Bronchial epithelial cell (primary cell): Measurements from ENCODE around the gene SF3B5. TPM values are rescaled to one million over a fixed set of nuclear protein-coding genes. Genes with fewer than 3 reads are reported as not detected.

Experiments
- DNase-seq: peaks from one replicate; pipeline ENCODE4 v3.0.0-alpha.2; 2010; ENCODE audit warnings: low read depth
- FAIRE-seq: peaks from 2 replicates; lab custom pipeline; 2011; peaks lifted over from hg19 to GRCh38; lab: Jason Lieb, UNC
- H3K27me3 ChIP-seq: 2 replicates; pipeline ENCODE4 v1.5.1; 2011; ENCODE audit warnings: low read length; ENCODE audit not compliant: control insufficient read depth, insufficient read depth
- H3K36me3 ChIP-seq: 2 replicates; pipeline ENCODE4 v1.5.1; 2011; ENCODE audit warnings: low read length; ENCODE audit not compliant: control insufficient read depth, insufficient read depth
- H3K4me3 ChIP-seq: 2 replicates; pipeline ENCODE4 v1.5.1; 2011; ENCODE audit warnings: mild to moderate bottlenecking, low read depth, low read length, control low read depth
- total RNA-seq: library from RNA; depleted of rRNA; stranded (reverse); fragments of >200 nt; gene quantifications from 2 replicates; pipeline ENCODE4 v1.2.1, GENCODE V29; 2014
- TF ChIP-seq, protein P1 (sequence below): IDR thresholded peaks from 2 replicates; pipeline ENCODE4 v1.5.1; 2011; ENCODE audit warnings: mild to moderate bottlenecking, moderate library complexity, low read length, control low read depth, inconsistent platforms; ENCODE audit not compliant: insufficient read depth, severe bottlenecking

Gene SF3B5
- total RNA-seq: 113 and 132 TPM in 2 replicates

DNA sequence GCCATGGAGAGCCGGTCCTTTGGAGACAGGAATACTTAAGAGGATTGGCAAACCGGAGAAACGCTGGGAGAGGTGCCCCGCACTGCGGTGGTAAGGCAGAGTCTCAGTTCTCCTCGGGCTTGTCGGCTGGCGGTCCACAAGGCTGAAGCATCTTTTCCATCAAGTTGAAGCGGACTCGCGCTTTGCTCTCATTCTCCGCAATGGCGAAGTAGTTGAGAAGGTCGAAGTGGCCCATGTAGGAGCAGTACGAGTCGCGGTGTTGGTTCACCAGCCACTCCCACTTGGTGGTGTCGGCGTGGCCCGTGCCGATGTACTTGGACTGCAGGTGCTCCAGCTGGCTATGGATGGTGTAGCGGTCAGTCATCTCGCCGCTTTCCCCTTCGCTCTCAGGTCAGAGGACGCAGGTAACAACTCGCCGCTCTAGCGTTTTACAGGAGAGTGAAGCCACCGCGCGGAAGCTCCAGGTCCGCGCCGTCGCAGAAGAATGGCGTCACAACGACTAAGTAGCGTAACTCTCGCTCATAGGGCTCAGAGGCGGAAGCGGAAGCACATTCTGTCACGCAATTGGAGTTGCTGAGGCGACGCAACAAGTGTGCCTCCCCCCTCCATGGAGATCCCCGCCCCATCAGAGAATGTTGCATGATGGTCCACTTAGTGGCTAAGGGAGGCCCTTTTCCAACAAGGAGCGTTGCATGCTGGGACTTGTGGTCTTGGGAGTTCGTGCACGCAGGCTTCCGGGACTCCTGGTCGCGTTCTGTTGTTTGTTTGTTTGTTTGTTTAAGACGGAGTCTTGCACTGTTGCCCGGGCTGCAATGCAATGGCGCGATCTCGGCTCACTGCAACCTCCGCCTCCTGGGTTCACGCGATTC, at the start of gene SF3B5:
Gene SF3B5, minus strand, starts transcription at position 440 of the 869 bp plus-strand sequence. Its CDS starts 76 bp downstream, at position 364.
- Histone ChIP-seq H3K4me3 (peak within 1 kb of the TSS; percentile 85), H3K36me3 (no peaks in the 10 kb centered on the region), H3K27me3 (no peaks in the 10 kb centered on the region)
- FAIRE-seq: peak; percentile 96
- TF ChIP-seq, protein P1, sequence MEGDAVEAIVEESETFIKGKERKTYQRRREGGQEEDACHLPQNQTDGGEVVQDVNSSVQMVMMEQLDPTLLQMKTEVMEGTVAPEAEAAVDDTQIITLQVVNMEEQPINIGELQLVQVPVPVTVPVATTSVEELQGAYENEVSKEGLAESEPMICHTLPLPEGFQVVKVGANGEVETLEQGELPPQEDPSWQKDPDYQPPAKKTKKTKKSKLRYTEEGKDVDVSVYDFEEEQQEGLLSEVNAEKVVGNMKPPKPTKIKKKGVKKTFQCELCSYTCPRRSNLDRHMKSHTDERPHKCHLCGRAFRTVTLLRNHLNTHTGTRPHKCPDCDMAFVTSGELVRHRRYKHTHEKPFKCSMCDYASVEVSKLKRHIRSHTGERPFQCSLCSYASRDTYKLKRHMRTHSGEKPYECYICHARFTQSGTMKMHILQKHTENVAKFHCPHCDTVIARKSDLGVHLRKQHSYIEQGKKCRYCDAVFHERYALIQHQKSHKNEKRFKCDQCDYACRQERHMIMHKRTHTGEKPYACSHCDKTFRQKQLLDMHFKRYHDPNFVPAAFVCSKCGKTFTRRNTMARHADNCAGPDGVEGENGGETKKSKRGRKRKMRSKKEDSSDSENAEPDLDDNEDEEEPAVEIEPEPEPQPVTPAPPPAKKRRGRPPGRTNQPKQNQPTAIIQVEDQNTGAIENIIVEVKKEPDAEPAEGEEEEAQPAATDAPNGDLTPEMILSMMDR: no peak
- DNase-seq: peak; percentile 100

DNA sequence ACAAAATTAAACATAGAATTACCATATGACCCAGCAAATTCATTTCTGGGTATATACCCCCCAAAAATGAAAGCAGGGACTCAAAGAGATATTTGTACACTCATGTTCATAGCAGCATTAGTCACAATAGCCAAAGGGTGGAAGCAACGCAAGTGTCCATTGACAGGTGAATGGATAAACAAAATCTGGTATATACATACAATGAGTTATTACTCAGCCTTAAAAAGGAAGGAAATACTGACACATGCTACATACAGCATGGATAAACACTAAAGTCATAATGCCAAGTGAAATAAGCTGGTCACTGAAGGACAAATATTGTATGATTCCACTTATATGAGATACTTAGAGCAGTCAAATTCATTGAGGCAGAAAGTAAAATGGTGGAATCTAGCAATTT, 49.6 kb upstream of the SF3B5 start:
- Histone ChIP-seq H3K4me3 (no peak overlapping the region), H3K36me3 (no peaks in the 10 kb centered on the region), H3K27me3 (peaks cover 2% of the 10 kb centered on the region)
- TF ChIP-seq, protein P1: no peak
- FAIRE-seq: no peak
- DNase-seq: peak; percentile 79

DNA sequence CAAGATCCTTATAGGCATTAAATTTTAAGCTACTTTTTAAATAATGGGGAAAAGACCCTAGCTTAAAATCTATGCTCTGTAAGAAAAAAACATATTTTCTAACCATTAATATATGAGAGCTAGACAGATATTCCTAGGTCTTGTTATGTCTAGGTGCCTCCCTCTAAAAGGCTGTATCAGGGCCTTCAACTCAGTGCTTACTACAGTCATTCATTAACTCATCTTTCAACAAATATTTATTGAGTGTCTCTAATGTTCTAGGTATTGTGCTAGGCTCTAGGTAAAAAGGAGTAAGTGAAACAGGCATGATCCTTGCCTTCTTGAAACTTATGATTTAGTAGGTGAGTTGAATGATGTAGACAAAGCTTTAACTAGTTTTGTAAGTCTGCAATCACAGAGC, 48.5 kb upstream of the SF3B5 start:
- FAIRE-seq: no peak
- TF ChIP-seq, protein P1: no peak
- Histone ChIP-seq H3K36me3 (no peaks in the 10 kb centered on the region), H3K27me3 (no peaks in the 10 kb centered on the region), H3K4me3 (no peak overlapping the region)
- no peak for DNase-seq

DNA sequence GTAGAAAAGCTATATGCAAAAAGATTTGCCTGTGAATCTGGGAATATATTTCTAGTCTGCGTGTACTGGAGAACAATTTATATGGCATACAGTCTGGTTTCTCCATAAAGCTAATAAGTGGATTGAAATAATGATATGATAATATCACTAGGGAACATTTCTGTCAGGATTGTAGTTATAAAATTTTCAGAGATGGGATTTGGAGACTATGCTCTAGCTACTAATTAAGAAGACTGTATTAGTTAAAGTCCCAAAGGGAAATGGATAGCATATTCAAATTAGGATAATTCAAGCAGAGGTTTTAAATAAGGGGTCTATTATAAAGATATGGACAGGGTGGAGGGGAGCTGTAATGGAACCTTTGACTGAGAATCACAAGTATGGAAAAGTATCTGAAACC, 47.7 kb upstream of the SF3B5 start:
- no peak for DNase-seq
- FAIRE-seq: no peak
- Histone ChIP-seq H3K4me3 (no peak overlapping the region), H3K36me3 (no peaks in the 10 kb centered on the region), H3K27me3 (no peaks in the 10 kb centered on the region)
- TF ChIP-seq, protein P1: no peak

DNA sequence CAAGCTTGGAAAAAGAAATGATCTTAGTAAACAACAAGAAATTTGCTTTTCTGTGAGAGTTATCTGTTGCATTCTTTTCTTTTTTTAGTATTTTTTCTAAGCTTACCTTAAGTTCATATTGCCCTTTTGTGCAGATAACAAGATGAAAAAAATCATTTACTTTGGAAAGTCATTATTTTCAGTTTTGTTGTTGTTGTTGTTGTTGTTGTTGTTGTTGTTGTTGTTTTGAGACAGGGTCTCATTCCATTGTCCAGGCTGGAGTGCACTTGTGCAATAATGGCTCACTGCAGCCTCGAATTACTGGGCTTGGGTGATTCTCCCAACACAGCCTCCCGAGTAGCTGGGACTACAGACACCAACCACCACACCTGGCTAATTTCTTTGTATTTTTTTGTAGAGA, 46.1 kb upstream of the SF3B5 start:
- TF ChIP-seq, protein P1: no peak
- no peak overlapping the region for H3K4me3 ChIP-seq
- H3K27me3 ChIP-seq: no peaks in the 10 kb centered on the region
- H3K36me3 ChIP-seq: no peaks in the 10 kb centered on the region
- FAIRE-seq: no peak
- DNase-seq: no peak
